Endothelial cell (in vitro differentiated cells): Measurements from ENCODE around the gene MXRA8. TPM values are rescaled to one million over a fixed set of nuclear protein-coding genes. Genes with fewer than 3 reads are reported as not detected.

Source experiments
- DNase-seq: peaks from one replicate; pipeline ENCODE4 v3.0.0; 2021; ENCODE audit warnings: low spot score
- H3K27ac Mint-ChIP-seq: one replicate; pipeline ENCODE4 v1.8.0; 2021; ENCODE audit warnings: mixed read lengths, inconsistent platforms; ENCODE audit not compliant: unreplicated experiment
- H3K27me3 Mint-ChIP-seq: one replicate; pipeline ENCODE4 v1.8.0; 2021; ENCODE audit warnings: mild to moderate bottlenecking, moderate library complexity, mixed read lengths, inconsistent platforms; ENCODE audit not compliant: unreplicated experiment
- H3K36me3 Mint-ChIP-seq: one replicate; pipeline ENCODE4 v1.8.0; 2021; ENCODE audit warnings: mild to moderate bottlenecking, low read depth, mixed read lengths, inconsistent platforms; ENCODE audit not compliant: unreplicated experiment
- H3K4me1 Mint-ChIP-seq: one replicate; pipeline ENCODE4 v1.8.0; 2021; ENCODE audit warnings: mild to moderate bottlenecking, mixed read lengths, inconsistent platforms; ENCODE audit not compliant: unreplicated experiment
- H3K4me3 Mint-ChIP-seq: one replicate; pipeline ENCODE4 v1.8.0; 2021; ENCODE audit warnings: mild to moderate bottlenecking, mixed read lengths, inconsistent platforms; ENCODE audit not compliant: unreplicated experiment
- H3K9me3 Mint-ChIP-seq: one replicate; pipeline ENCODE4 v1.8.0; 2021; ENCODE audit warnings: mixed read lengths, inconsistent platforms; ENCODE audit not compliant: unreplicated experiment
- CTCF ChIP-seq: fragments of 200-600 bp; sonication (generic); IDR thresholded peaks from one replicate; pipeline ENCODE4 v1.5.0; 2021; ENCODE audit warnings: antibody characterized with exemption; ENCODE audit not compliant: unreplicated experiment
- total RNA-seq: library from RNA; stranded (reverse); fragmentation: NEBNext Ultra II Directional; extraction: Animal tissue kit (Norgen Biotek cat#: 25700); gene quantifications from one replicate; pipeline ENCODE4 v1.2.1, GENCODE V29; 2021; ENCODE audit not compliant: unreplicated experiment

MXRA8 gene
- total RNA-seq, 1 donor from 2014 or later, result 0.64 TPM

- Mint-ChIP-seq H3K9me3 (no peaks in the 10 kb centered on the region), H3K27ac (no peak overlapping the region), H3K4me1 (no peaks in the 10 kb centered on the region), H3K27me3 (peaks cover 7% of the 10 kb centered on the region), H3K36me3 (peaks cover 10% of the 10 kb centered on the region), H3K4me3 (no peak overlapping the region)
- no peak for TF ChIP-seq CTCF
- no peak for DNase-seq
Observed at GRCh38 chr1:1336446-1336845, 21.9 kb downstream of the MXRA8 start.

- H3K27ac Mint-ChIP-seq, result no peak overlapping the region
- H3K36me3 Mint-ChIP-seq, result peaks cover 5% of the 10 kb centered on the region
- H3K4me1 Mint-ChIP-seq, result no peaks in the 10 kb centered on the region
- no peak for DNase-seq
- no peak overlapping the region for H3K4me3 Mint-ChIP-seq
- H3K9me3 Mint-ChIP-seq, result no peaks in the 10 kb centered on the region
- no peak for TF ChIP-seq CTCF
- peaks cover 6% of the 10 kb centered on the region for H3K27me3 Mint-ChIP-seq
Observed at GRCh38 chr1:1335792-1336248, 22.5 kb downstream of the MXRA8 start.

- H3K27ac Mint-ChIP-seq, result no peak overlapping the region
- no peaks in the 10 kb centered on the region for H3K9me3 Mint-ChIP-seq
- no peak for TF ChIP-seq CTCF
- H3K36me3 Mint-ChIP-seq, result no peaks in the 10 kb centered on the region
- no peak for DNase-seq
- peaks cover 6% of the 10 kb centered on the region for H3K27me3 Mint-ChIP-seq
- no peak overlapping the region for H3K4me3 Mint-ChIP-seq
- no peaks in the 10 kb centered on the region for H3K4me1 Mint-ChIP-seq
Observed at GRCh38 chr1:1335283-1335682, 23.1 kb downstream of the MXRA8 start.

- H3K27ac Mint-ChIP-seq, result no peak overlapping the region
- TF ChIP-seq CTCF, result no peak
- DNase-seq, result peak; percentile 51
- H3K9me3 Mint-ChIP-seq, result no peaks in the 10 kb centered on the region
- peaks cover 9% of the 10 kb centered on the region for H3K27me3 Mint-ChIP-seq
- H3K36me3 Mint-ChIP-seq, result peaks cover 2% of the 10 kb centered on the region
- no peaks in the 10 kb centered on the region for H3K4me1 Mint-ChIP-seq
- no peak overlapping the region for H3K4me3 Mint-ChIP-seq
Observed at GRCh38 chr1:1334835-1335234, 23.5 kb downstream of the MXRA8 start.

- no peaks in the 10 kb centered on the region for H3K9me3 Mint-ChIP-seq
- H3K4me1 Mint-ChIP-seq, result no peaks in the 10 kb centered on the region
- H3K36me3 Mint-ChIP-seq, result peaks cover 8% of the 10 kb centered on the region
- TF ChIP-seq CTCF, result no peak
- no peak overlapping the region for H3K27ac Mint-ChIP-seq
- H3K27me3 Mint-ChIP-seq, result peaks cover 14% of the 10 kb centered on the region
- DNase-seq, result no peak
- H3K4me3 Mint-ChIP-seq, result no peak overlapping the region
Observed at GRCh38 chr1:1333551-1334241, 24.7 kb downstream of the MXRA8 start.
